GM18873 (cell line): Measurements from ENCODE around the gene GPR18.
"Not testable (repeated sequence)": the region's sequence is repeated elsewhere in the genome, so short reads cannot be mapped to it uniquely, and the experiment has no call there.

Experiments
- ATAC-seq: cut with Tn5 transposase; IDR thresholded peaks from one replicate; pipeline ENCODE4 v1.9.1; 2021; ENCODE audit warnings: mild to moderate bottlenecking, moderate library complexity, moderate number of reproducible peaks; ENCODE audit not compliant: unreplicated experiment, low FRiP score

GPR18 gene

GRCh38 chr13:99237981-99238662, 20.1 kb downstream of the GPR18 start:
- ATAC-seq, result no peak

GRCh38 chr13:99231721-99232120, 26.5 kb downstream of the GPR18 start:
- ATAC-seq, result no peak

GRCh38 chr13:99230991-99231390, 27.2 kb downstream of the GPR18 start:
- ATAC-seq, result no peak

- not testable (repeated sequence) for ATAC-seq
Observed at GRCh38 chr13:99230588-99230987, 27.6 kb downstream of the GPR18 start.

- ATAC-seq, result peak; percentile 94
Observed at GRCh38 chr13:99228737-99229691, 29.2 kb downstream of the GPR18 start.

- no peak for ATAC-seq
Observed at GRCh38 chr13:99227909-99228688, 30.1 kb downstream of the GPR18 start.

GRCh38 chr13:99227331-99227900, 30.8 kb downstream of the GPR18 start:
- no peak for ATAC-seq

GRCh38 chr13:99226513-99226912, 31.7 kb downstream of the GPR18 start:
- no peak for ATAC-seq

DNA sequence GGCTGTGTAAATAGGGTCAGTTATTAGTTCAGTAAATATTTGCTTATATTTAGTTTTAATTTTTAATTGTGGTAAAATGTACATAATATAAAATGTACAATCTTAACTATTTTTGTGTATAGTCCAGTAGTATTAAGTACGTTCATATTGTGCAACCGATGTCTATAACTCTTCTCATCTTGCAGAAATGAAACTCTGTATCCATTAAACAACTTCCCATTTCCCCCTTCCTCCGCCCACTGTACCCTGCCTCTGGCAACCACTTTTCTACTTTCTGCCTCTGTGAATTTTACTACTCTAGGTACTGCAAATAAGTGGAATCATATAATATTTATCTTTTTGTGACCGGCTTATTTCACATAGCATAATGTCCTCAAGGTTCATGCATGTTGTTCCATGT, 33.1 kb downstream of the GPR18 start:
- ATAC-seq, result no peak

DNA sequence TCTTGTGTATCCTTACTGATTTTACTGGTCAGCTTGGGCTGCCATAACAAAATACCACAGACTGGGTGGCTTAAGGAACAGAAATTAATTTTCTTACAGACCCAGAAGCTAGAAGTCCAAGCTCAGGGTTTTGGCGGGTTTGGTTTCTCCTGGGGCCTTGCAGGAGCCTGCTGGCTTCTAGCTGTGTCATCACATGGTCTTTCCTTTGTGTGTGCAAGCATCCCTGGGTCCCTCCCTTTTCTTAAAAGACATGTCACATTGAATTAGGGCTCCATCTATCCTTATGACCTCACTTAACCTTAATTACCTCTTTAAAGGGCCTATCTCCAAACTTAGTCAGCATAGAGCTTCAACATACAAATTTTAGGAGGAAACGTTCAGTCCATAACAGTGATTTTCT, 34.2 kb downstream of the GPR18 start:
- no peak for ATAC-seq

DNA sequence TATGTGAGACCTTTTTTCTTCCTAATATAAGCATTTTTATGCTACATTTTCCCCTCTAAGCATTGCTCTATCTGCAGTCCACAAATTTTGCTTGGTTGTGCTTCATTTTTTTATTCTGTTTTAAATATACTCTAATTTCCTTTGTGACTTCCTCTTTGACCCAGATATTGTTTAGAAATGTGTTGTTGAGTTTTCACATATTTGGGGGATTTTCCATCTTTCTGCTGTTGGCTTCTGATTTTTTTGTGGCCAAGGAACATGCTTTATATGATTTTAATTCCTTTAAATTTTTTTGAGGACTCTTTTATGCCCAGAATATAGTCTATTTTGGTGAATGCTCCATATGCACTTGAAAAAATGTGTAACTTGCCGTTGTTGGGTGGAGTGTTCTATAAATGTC, 34.6 kb downstream of the GPR18 start:
- no peak for ATAC-seq

GRCh38 chr13:99221567-99222239, 36.5 kb downstream of the GPR18 start:
- no peak for ATAC-seq

GRCh38 chr13:99220199-99220935, 37.8 kb downstream of the GPR18 start:
- no peak for ATAC-seq

GRCh38 chr13:99218969-99219368, 39.2 kb downstream of the GPR18 start:
- no peak for ATAC-seq

GRCh38 chr13:99218545-99218944, 39.6 kb downstream of the GPR18 start:
- ATAC-seq, result no peak

- ATAC-seq, result no peak
Observed at GRCh38 chr13:99218126-99218525, 40.1 kb downstream of the GPR18 start.

- no peak for ATAC-seq
Observed at GRCh38 chr13:99217461-99218110, 40.6 kb downstream of the GPR18 start.

- ATAC-seq, result no peak
Observed at GRCh38 chr13:99215184-99215830, 42.9 kb downstream of the GPR18 start.
